GM12873 (cell line): ENCODE data around the gene ZNF521.

Source experiments
- TF ChIP-seq, protein P1 (sequence below): IDR thresholded peaks from 2 replicates; pipeline ENCODE4 v1.5.1; 2012; ENCODE audit warnings: low read depth, mild to moderate bottlenecking, moderate library complexity, low read length, control low read depth; ENCODE audit not compliant: insufficient read depth; ENCODE audit errors: missing control alignments

Gene ZNF521

DNA sequence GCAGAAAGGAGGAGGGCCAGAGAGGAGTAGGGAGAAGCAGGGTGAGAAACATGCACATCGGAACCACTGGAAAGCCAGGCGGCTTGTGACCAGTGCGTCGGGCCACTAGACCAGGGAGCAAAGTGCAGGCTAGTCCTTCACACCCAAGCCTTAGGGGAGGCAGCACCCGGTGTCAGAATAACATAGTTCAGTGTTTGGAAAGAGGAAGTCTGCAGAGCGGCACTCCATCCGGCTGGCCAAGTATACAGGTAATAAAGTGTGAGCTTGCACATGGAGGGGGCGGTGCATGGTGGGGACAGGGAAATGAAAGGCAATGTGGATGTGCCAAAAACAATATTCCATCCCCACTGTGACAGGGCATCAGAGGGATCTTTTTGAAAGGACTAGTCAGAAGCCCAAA lies 69.7 kb downstream of the ZNF521 start:
- TF ChIP-seq, protein P1, sequence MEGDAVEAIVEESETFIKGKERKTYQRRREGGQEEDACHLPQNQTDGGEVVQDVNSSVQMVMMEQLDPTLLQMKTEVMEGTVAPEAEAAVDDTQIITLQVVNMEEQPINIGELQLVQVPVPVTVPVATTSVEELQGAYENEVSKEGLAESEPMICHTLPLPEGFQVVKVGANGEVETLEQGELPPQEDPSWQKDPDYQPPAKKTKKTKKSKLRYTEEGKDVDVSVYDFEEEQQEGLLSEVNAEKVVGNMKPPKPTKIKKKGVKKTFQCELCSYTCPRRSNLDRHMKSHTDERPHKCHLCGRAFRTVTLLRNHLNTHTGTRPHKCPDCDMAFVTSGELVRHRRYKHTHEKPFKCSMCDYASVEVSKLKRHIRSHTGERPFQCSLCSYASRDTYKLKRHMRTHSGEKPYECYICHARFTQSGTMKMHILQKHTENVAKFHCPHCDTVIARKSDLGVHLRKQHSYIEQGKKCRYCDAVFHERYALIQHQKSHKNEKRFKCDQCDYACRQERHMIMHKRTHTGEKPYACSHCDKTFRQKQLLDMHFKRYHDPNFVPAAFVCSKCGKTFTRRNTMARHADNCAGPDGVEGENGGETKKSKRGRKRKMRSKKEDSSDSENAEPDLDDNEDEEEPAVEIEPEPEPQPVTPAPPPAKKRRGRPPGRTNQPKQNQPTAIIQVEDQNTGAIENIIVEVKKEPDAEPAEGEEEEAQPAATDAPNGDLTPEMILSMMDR = no peak

DNA sequence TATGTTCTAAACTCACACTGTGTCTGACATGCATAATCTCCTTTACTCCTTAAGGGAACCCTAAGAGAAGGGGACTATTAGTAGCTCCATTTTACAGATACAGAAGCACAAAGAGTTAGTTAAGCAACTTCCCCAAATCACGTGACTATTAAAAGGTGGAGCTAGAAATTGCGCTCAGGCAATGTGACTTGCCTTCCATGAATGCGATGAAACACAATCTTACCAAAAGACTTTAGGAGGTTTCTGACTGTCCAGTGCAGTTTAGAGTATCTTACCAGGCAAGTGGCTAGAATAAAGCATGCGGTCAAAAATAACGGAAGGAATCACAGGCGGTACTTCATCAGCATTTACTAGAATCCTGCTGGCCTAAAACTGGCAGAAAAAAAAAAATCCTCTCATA lies 70.4 kb downstream of the ZNF521 start:
- TF ChIP-seq, protein P1 = no peak

DNA sequence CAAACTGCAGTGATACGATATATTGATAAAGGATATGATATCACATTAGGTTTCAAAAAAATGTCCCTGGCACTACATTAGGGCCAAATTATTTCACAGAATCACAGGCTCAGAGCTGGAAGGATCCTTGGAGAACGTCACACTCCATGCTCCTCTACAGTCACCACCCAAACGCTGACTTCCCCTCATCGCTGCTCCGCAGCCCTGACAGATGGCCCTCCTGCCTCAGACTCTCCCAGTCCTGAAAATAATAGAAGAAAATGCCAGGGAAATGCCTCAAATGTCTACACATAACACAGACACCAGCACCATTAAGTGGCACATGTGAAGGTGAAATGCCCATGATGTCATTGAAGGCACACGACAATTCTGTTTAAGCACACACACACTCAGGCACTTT lies 72.0 kb downstream of the ZNF521 start:
- TF ChIP-seq, protein P1 = no peak

DNA sequence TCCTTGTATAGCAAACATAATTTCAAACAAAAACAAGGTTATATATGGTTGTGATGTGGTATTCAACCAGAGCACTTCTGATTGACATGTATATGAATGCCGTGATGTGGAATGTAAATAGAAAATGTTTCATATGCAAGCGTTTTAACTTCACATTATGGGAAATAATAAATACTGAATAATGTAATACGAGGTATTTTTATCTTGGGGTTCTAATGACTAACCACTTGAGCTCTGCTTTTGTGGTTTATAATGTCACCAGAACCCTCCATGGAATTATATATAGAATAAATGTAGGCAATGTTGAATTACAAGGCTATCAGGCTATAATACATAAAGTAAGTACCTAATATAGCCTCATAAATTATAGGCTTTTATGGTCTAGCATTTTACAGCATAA lies 72.4 kb downstream of the ZNF521 start:
- TF ChIP-seq, protein P1 = no peak

DNA sequence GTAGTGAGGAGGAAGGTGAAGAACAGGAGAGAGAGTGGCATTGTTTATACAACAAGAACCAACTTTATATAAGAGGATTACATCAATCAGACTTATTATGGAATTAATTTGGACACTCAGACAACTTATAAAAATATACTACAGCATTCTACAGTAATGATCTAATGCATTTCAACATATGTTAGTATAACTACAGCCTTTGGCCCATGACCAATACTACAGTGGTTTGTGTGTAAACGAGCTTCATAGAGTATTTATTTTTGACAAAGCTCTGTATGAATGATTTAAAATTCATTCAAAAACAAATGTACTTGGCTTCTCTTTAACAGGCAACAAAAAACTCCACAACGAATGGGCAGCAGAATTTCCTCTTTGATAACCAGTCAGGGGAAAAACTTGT lies 72.8 kb downstream of the ZNF521 start:
- TF ChIP-seq, protein P1 = no peak

DNA sequence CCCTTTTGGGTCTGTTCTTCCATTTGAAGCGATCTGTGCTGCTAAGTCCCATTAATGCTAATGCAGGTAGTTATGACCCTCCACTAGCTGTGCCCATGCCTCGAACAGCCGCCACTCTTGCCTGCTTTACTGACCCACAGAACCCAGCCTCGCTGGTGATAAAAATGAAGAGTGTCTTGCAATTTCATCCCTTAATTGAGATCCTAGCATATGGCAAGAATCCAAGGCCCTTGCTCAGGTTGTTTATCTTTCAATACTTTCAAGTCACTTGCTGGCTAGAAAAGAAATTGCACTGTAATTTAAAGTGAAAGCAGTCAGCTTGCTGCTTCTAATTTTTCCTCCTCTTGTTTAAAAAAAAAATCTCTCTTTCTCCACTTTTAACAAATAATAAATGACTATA lies 73.6 kb downstream of the ZNF521 start:
- TF ChIP-seq, protein P1 = no peak

DNA sequence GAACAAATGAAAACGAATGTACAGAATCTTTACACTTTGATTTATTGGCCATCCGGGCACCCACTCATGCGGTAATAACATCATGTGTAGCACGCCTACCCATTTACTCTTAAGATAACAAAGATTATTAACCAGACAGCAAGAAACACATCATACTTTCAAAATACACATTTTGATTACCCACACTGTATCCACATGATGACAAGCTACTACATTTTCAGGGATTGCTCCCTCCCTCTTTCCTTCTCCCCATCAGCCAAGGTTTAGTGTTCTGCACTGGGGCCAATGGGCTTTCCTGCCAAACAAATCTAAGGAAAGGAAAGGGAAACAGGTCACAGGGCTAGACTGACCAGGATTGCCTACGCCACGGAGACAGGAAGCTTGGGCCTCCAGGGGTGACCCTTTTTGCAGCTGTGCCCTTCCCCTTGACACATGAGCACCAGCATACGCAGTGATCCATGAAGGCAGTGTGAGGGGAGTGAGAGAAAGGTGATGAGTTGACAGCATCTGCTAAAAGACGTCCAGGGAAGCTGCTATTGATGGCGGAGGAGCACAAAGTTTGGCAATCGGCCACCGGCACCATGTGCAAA lies 76.5 kb downstream of the ZNF521 start:
- TF ChIP-seq, protein P1 = no peak
